Activated CD4-positive, CD25-positive, alpha-beta regulatory T cell treated with anti-CD3 and anti-CD28 coated beads, Interleukin-2, amount 50 U/mL, for 24 hours (primary cell): Measurements from ENCODE around the gene TBC1D8B.
A peak's percentile ranks its signal among the peaks of the same experiment; 100 is the strongest.
"Not testable (repeated sequence)": the region's sequence is repeated elsewhere in the genome, so short reads cannot be mapped to it uniquely, and the experiment has no call there.

Source experiments
- ATAC-seq, 2 donors: fragments of 150-1000 bp; cut with Tn5 transposase; one replicate each; pipeline ENCODE4 v1.10.0; 2021; ENCODE audit warnings: mild to moderate bottlenecking in 1 of 2, moderate library complexity in 1 of 2

The TBC1D8B gene

GRCh38 chrX:106802388-106803275 is at the start of gene TBC1D8B:
TSS of gene TBC1D8B (plus strand) at chrX:106802673. CDS start at chrX:106802854, 181 bp downstream.
- peak; percentile 64 for ATAC-seq

GRCh38 chrX:106769288-106769687 is 33.2 kb upstream of the TBC1D8B start:
- not testable (repeated sequence) for ATAC-seq

GRCh38 chrX:106774981-106775380 is 27.5 kb upstream of the TBC1D8B start:
- no peak for ATAC-seq

GRCh38 chrX:106780264-106780663 is 22.2 kb upstream of the TBC1D8B start:
- ATAC-seq = no peak

- ATAC-seq = no peak
Observed at GRCh38 chrX:106780664-106781377, 21.7 kb upstream of the TBC1D8B start.

- no peak for ATAC-seq
Observed at GRCh38 chrX:106783716-106784115, 18.8 kb upstream of the TBC1D8B start.

- no peak for ATAC-seq
Observed at GRCh38 chrX:106791495-106791894, 11.0 kb upstream of the TBC1D8B start.

- ATAC-seq = no peak
Observed at GRCh38 chrX:106802063-106802387, 448 bp upstream of the TBC1D8B start.

GRCh38 chrX:106811131-106811910 is 8.8 kb downstream of the TBC1D8B start:
- no peak for ATAC-seq

- ATAC-seq = not testable (repeated sequence)
Observed at GRCh38 chrX:106812930-106813329, 10.5 kb downstream of the TBC1D8B start.

- not testable (repeated sequence) for ATAC-seq
Observed at GRCh38 chrX:106814093-106814492, 11.6 kb downstream of the TBC1D8B start.

- no peak for ATAC-seq
Observed at GRCh38 chrX:106862972-106863688, 60.7 kb downstream of the TBC1D8B start.

GRCh38 chrX:106863697-106864096 is 61.2 kb downstream of the TBC1D8B start:
- no peak for ATAC-seq

- ATAC-seq = not testable (repeated sequence)
Observed at GRCh38 chrX:106872796-106873195, 70.3 kb downstream of the TBC1D8B start.

- no peak for ATAC-seq
Observed at GRCh38 chrX:106874075-106874474, 71.6 kb downstream of the TBC1D8B start.

- no peak for ATAC-seq
Observed at GRCh38 chrX:106875151-106875550, 72.7 kb downstream of the TBC1D8B start.

- ATAC-seq = no peak
Observed at GRCh38 chrX:106889468-106889867, 87.0 kb downstream of the TBC1D8B start.

- no peak for ATAC-seq
Observed at GRCh38 chrX:106891762-106892460, 89.4 kb downstream of the TBC1D8B start.

GRCh38 chrX:106894392-106894909 is 92.0 kb downstream of the TBC1D8B start:
- ATAC-seq = no peak

GRCh38 chrX:106894978-106895452 is 92.5 kb downstream of the TBC1D8B start:
- ATAC-seq = no peak

GRCh38 chrX:106897259-106897658 is 94.8 kb downstream of the TBC1D8B start:
- no peak for ATAC-seq
